Brain microvascular endothelial cell (primary cell): ENCODE results near the gene PCDHGB4.

ENCODE experiments used
- DNase-seq: peaks from one replicate; pipeline ENCODE4 v3.0.0-alpha.2; 2020
- H3K27ac ChIP-seq: fragments of 250-450 bp; sonication (Bioruptor Pico); 2 replicates; pipeline ENCODE4 v1.5.1; 2020; ENCODE audit warnings: mild to moderate bottlenecking, moderate library complexity
- H3K27me3 ChIP-seq: fragments of 250-450 bp; sonication (Bioruptor Pico); replicated peaks from 2 replicates; pipeline ENCODE4 v1.5.1; 2020; ENCODE audit warnings: mild to moderate bottlenecking
- H3K36me3 ChIP-seq: fragments of 250-450 bp; sonication (Bioruptor Pico); replicated peaks from 2 replicates; pipeline ENCODE4 v1.5.1; 2020; ENCODE audit warnings: mild to moderate bottlenecking
- H3K4me3 ChIP-seq: 2 replicates; pipeline ENCODE4 v1.5.1; 2011; ENCODE audit warnings: low read depth, mild to moderate bottlenecking, control low read depth, low read length, moderate library complexity
- CTCF ChIP-seq: IDR thresholded peaks from 2 replicates; pipeline ENCODE4 v1.5.1; 2011; ENCODE audit warnings: low read depth, mild to moderate bottlenecking, moderate library complexity, low read length, control low read depth, inconsistent platforms; ENCODE audit errors: missing control alignments
- in situ Hi-C: cut with HindIII; loops from 2 replicates; pipeline ENCODE4 v1.10.0; 2017; ENCODE audit warnings: low sequenced_read_pairs, low pct_ligation_motif_present

Gene PCDHGB4

DNA sequence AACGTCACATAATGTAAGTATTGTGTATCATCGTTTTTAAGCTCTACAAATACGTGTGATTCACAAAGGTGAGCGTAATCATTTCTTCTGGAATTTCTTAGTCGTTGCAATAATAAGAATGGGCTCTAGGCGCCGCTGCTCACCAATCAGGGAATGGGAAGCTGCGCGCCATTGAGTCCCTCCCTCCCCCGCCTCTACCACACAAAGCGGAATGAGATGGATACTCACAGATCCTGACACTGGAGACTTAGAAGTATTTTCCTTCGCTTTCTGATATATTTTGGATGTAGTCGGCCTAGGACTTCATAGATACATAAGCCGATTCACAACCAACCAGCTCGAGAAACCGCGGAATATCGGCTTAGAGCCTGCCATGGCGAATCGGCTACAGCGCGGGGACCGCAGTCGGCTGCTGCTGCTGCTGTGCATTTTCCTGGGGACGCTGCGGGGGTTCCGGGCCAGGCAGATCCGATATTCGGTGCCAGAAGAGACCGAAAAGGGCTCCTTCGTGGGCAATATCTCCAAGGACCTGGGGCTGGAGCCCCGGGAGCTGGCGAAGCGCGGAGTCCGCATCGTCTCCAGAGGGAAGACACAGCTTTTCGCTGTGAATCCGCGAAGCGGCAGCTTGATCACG, 33.5 kb downstream of the PCDHGB4 start, which contains the start of gene PCDHGA11:
Gene PCDHGA11 (plus strand): TSS at position 197 of the 634 bp plus-strand sequence. CDS start 177 bp downstream, at position 374.
- peak; percentile 74 for TF ChIP-seq CTCF
- in situ Hi-C loops: loop anchor here (25.0 kb wide), 1 partner anchor 91 kb away; no protein-coding TSS in a partner anchor
- H3K36me3 ChIP-seq: no peaks in the 10 kb centered on the region
- peak; percentile 60 for DNase-seq
- no peak within 1 kb of the TSS for H3K27ac ChIP-seq
- no peaks in the 10 kb centered on the region for H3K27me3 ChIP-seq
- peak within 1 kb of the TSS; percentile 62 for H3K4me3 ChIP-seq

- no peaks in the 10 kb centered on the region for H3K36me3 ChIP-seq
- TF ChIP-seq CTCF: no peak
- peak overlapping the region; percentile 62 for H3K4me3 ChIP-seq
- no peak overlapping the region for H3K27ac ChIP-seq
- DNase-seq: no peak
- in situ Hi-C loops: loop anchor here (25.0 kb wide), 1 partner anchor 91 kb away; no protein-coding TSS in a partner anchor
- no peaks in the 10 kb centered on the region for H3K27me3 ChIP-seq
Observed at GRCh38 chr5:141421489-141421855, 34.0 kb downstream of the PCDHGB4 start.

DNA sequence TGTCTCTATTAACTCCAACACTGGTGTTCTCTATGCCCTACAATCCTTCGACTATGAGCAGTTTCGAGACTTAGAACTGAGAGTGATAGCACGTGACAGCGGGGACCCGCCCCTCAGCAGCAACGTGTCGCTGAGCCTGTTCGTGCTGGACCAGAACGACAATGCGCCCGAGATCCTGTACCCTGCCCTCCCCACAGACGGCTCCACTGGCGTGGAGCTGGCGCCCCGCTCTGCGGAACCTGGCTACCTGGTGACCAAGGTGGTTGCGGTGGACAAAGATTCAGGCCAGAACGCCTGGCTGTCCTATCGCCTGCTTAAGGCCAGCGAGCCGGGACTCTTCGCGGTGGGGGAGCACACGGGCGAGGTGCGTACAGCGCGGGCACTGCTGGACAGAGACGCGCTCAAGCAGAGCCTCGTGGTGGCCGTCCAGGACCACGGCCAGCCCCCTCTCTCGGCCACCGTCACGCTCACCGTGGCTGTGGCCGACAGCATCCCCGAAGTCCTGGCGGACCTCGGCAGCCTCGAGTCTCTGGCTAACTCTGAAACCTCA, 35.3 kb downstream of the PCDHGB4 start:
- Histone ChIP-seq H3K36me3 (no peaks in the 10 kb centered on the region), H3K27ac (no peak overlapping the region), H3K4me3 (no peak overlapping the region), H3K27me3 (no peaks in the 10 kb centered on the region)
- no peak for TF ChIP-seq CTCF
- in situ Hi-C loops: loop anchor here (25.0 kb wide), 1 partner anchor 89 kb away; no protein-coding TSS in a partner anchor
- no peak for DNase-seq

- Histone ChIP-seq H3K27ac (no peak overlapping the region), H3K4me3 (no peak overlapping the region), H3K27me3 (no peaks in the 10 kb centered on the region)
Observed at GRCh38 chr5:141427783-141428426, 40.4 kb downstream of the PCDHGB4 start.

More at GRCh38 chr5:141427783-141428426, 40.4 kb downstream of the PCDHGB4 start:
- no peak for TF ChIP-seq CTCF
- no peaks in the 10 kb centered on the region for H3K36me3 ChIP-seq
- in situ Hi-C loops: no loop called here
- no peak for DNase-seq
